EL (cell line): ENCODE results near the gene BPGM.
A peak's percentile ranks its signal among the peaks of the same experiment; 100 is the strongest.
"Not testable (repeated sequence)": the region's sequence is repeated elsewhere in the genome, so short reads cannot be mapped to it uniquely, and the experiment has no call there.

Experiments
- DNase-seq: peaks from one replicate; pipeline ENCODE4 v3.0.0-alpha.2; 2016

Gene BPGM

GRCh38 chr7:134669388-134669787 is 22.7 kb downstream of the BPGM start:
- no peak for DNase-seq

- peak; percentile 90 for DNase-seq
Measured at GRCh38 chr7:134669845-134670373, 23.3 kb downstream of the BPGM start.

- no peak for DNase-seq
Measured at GRCh38 chr7:134671609-134672008, 25.0 kb downstream of the BPGM start.

- DNase-seq, result no peak
Measured at GRCh38 chr7:134674424-134674823, 27.8 kb downstream of the BPGM start.

GRCh38 chr7:134676743-134677142 is 30.1 kb downstream of the BPGM start:
- DNase-seq, result no peak

- no peak for DNase-seq
Measured at GRCh38 chr7:134678115-134678514, 31.5 kb downstream of the BPGM start.

- DNase-seq, result no peak
Measured at GRCh38 chr7:134679006-134679405, 32.4 kb downstream of the BPGM start.

GRCh38 chr7:134684165-134684564 is 37.5 kb downstream of the BPGM start:
- no peak for DNase-seq

GRCh38 chr7:134685250-134685649 is 38.6 kb downstream of the BPGM start:
- no peak for DNase-seq

GRCh38 chr7:134686786-134687185 is 40.1 kb downstream of the BPGM start:
- DNase-seq, result peak; percentile 45

GRCh38 chr7:134689550-134689949 is 42.9 kb downstream of the BPGM start:
- not testable (repeated sequence) for DNase-seq

GRCh38 chr7:134690016-134690415 is 43.4 kb downstream of the BPGM start:
- DNase-seq, result peak; percentile 66

GRCh38 chr7:134690614-134691504 is 44.2 kb downstream of the BPGM start:
- peak; percentile 61 for DNase-seq

GRCh38 chr7:134691546-134692343 is 45.1 kb downstream of the BPGM start:
- DNase-seq, result peak; percentile 90

- DNase-seq, result peak; percentile 70
Measured at GRCh38 chr7:134692344-134692705, 45.7 kb downstream of the BPGM start.

- peak; percentile 98 for DNase-seq
Measured at GRCh38 chr7:134693256-134693655, 46.6 kb downstream of the BPGM start.

GRCh38 chr7:134694299-134694698 is 47.6 kb downstream of the BPGM start:
- DNase-seq, result no peak

- DNase-seq, result no peak
Measured at GRCh38 chr7:134694767-134695166, 48.1 kb downstream of the BPGM start.

- DNase-seq, result peak; percentile 77
Measured at GRCh38 chr7:134695321-134695860, 48.7 kb downstream of the BPGM start.

- peak; percentile 19 for DNase-seq
Measured at GRCh38 chr7:134696261-134696660, 49.6 kb downstream of the BPGM start.

GRCh38 chr7:134697205-134697886 is 50.7 kb downstream of the BPGM start:
- no peak for DNase-seq

- no peak for DNase-seq
Measured at GRCh38 chr7:134698481-134698880, 51.8 kb downstream of the BPGM start.
